Effector memory CD4-positive, alpha-beta T cell (primary cell): ENCODE measurements around the gene KPNA2.
A peak's percentile ranks its signal among the peaks of the same experiment; 100 is the strongest.
"Not testable (repeated sequence)": the region's sequence is repeated elsewhere in the genome, so short reads cannot be mapped to it uniquely, and the experiment has no call there.

Experiments used
- DNase-seq, 3 donors: peaks; one replicate each; pipeline ENCODE4 v3.0.0-alpha.2; 2020
- H3K27ac ChIP-seq: 2 replicates; pipeline ENCODE4 v1.7.0; 2013; ENCODE audit warnings: mild to moderate bottlenecking, low read length, moderate library complexity; ENCODE audit not compliant: insufficient read depth, poor library complexity, severe bottlenecking
- H3K27me3 ChIP-seq: replicated peaks from 2 replicates; pipeline ENCODE4 v1.7.0; 2013; ENCODE audit warnings: mild to moderate bottlenecking, low read length; ENCODE audit not compliant: insufficient read depth, control insufficient read depth, poor library complexity, severe bottlenecking
- H3K36me3 ChIP-seq: 2 replicates; pipeline ENCODE4 v1.7.0; 2013; ENCODE audit warnings: mild to moderate bottlenecking, low read length, moderate library complexity; ENCODE audit not compliant: control insufficient read depth, insufficient read depth
- H3K4me1 ChIP-seq: 2 replicates; pipeline ENCODE4 v1.7.0; 2013; ENCODE audit warnings: low read length, mild to moderate bottlenecking; ENCODE audit not compliant: control insufficient read depth, insufficient read depth, poor library complexity, severe bottlenecking
- H3K4me3 ChIP-seq: 2 replicates; pipeline ENCODE4 v1.7.0; 2013; ENCODE audit warnings: low read length, low read depth, mild to moderate bottlenecking; ENCODE audit not compliant: insufficient read depth, poor library complexity, severe bottlenecking
- H3K9me3 ChIP-seq: 2 replicates; pipeline ENCODE4 v1.7.0; 2013; ENCODE audit warnings: mild to moderate bottlenecking, low read length, moderate library complexity; ENCODE audit not compliant: control insufficient read depth

The KPNA2 gene

GRCh38 chr17:68019675-68020408 is 15.7 kb upstream of the KPNA2 start:
- no peaks in the 10 kb centered on the region for H3K9me3 ChIP-seq
- peak overlapping the region; percentile 65 for H3K4me3 ChIP-seq
- no peaks in the 10 kb centered on the region for H3K27me3 ChIP-seq
- DNase-seq, result peak; percentile 90 to 93 (median 91)
- peaks cover 8% of the 10 kb centered on the region for H3K4me1 ChIP-seq
- peak overlapping the region; percentile 58 for H3K27ac ChIP-seq
- no peaks in the 10 kb centered on the region for H3K36me3 ChIP-seq

GRCh38 chr17:68020409-68020756 is 15.2 kb upstream of the KPNA2 start:
- no peak for DNase-seq
- H3K9me3 ChIP-seq, result no peaks in the 10 kb centered on the region
- H3K27ac ChIP-seq, result peak overlapping the region; percentile 58
- no peaks in the 10 kb centered on the region for H3K27me3 ChIP-seq
- H3K36me3 ChIP-seq, result no peaks in the 10 kb centered on the region
- H3K4me1 ChIP-seq, result peaks cover 8% of the 10 kb centered on the region
- H3K4me3 ChIP-seq, result peak overlapping the region; percentile 65

DNA sequence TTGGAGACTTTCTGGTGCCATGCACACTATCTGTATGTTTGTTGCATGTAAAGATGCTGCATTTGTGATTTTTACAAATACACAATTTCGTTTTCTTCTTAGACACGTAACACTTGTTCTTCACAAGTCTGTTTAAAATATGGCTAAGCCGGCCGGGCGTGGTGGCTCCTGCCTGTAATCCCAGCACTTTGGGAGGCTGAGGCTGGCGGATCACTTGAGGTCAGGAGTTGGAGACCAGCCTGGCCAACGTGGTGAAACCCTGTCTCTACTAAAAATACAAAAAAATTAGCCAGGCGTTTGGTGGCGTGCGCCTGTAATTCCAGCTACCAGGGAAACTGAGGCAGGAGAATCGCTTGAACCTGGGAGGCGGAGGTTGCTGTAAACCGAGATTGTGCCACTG is 14.7 kb upstream of the KPNA2 start:
- not testable (repeated sequence) for H3K36me3 ChIP-seq, H3K27me3 ChIP-seq, H3K4me1 ChIP-seq, H3K9me3 ChIP-seq, DNase-seq, H3K4me3 ChIP-seq
- H3K27ac ChIP-seq, result peak overlapping the region; percentile 58

- no peak for DNase-seq
- Histone ChIP-seq H3K9me3 (no peaks in the 10 kb centered on the region), H3K27ac (no peak overlapping the region), H3K4me1 (peaks cover 8% of the 10 kb centered on the region), H3K36me3 (no peaks in the 10 kb centered on the region), H3K27me3 (no peaks in the 10 kb centered on the region), H3K4me3 (no peak overlapping the region)
Observed at GRCh38 chr17:68021963-68022362, 13.6 kb upstream of the KPNA2 start.

DNA sequence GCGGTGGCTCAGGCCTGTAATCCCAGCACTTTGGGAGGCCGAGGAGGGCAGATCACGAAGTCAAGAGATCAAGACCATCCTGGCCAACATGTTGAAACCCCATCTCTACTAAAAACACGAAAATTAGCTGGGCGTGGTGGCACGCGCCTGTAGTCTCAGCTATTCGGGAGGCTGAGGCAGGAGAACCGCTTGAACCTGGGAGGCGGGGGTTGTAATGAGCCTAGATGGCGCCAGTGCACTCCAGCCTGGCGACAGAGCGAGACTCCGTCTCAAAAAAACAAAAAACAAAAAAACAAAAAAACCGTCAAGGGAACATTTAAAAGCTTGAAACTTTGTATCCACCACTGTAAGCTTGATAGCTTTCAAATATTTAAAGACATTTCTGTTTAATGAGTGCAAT is 13.0 kb upstream of the KPNA2 start:
- not testable (repeated sequence) for H3K4me1 ChIP-seq, DNase-seq, H3K9me3 ChIP-seq, H3K36me3 ChIP-seq, H3K27me3 ChIP-seq, H3K4me3 ChIP-seq, H3K27ac ChIP-seq

DNA sequence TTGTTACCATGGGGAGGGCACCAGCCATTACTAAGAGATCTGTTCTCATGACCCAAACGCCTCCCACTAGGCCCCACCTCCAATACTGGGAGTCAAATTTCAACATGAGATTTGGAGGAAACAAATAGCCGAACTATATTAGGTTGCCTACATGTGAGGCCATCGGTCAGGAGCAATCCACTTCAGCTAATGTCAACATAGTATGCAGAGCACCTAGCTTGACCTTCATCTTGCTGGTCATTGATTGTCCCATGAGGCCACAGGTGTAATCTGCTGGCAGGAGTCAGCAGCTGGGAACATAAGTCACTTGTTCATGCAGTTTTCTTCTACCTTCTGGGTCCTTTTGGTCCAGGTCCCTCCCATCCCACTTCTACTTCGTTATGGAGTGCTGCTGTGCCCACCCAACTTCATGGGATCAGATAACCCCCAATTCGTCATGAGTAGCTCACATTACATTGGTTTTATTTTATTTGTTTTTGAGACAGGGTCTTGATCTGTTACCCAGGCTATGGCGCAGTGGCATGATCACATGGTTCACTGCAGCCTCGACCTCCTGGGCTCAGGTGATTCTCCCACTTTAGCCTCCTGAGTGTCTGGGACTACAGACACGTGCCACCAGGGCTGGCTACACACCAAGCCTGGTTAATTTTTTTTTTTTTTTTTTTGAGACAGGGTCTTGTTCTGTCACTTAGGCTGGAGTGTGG is 5.9 kb upstream of the KPNA2 start:
- no peaks in the 10 kb centered on the region for H3K4me1 ChIP-seq
- no peaks in the 10 kb centered on the region for H3K9me3 ChIP-seq
- DNase-seq, result no peak
- no peak overlapping the region for H3K4me3 ChIP-seq
- H3K27ac ChIP-seq, result no peak overlapping the region
- no peaks in the 10 kb centered on the region for H3K36me3 ChIP-seq
- no peaks in the 10 kb centered on the region for H3K27me3 ChIP-seq

- Histone ChIP-seq H3K4me3 (no peak overlapping the region), H3K36me3 (no peaks in the 10 kb centered on the region), H3K9me3 (no peaks in the 10 kb centered on the region), H3K27me3 (no peaks in the 10 kb centered on the region), H3K4me1 (peaks cover 8% of the 10 kb centered on the region), H3K27ac (no peak overlapping the region)
- no peak for DNase-seq
Observed at GRCh38 chr17:68033636-68034451, 1.7 kb upstream of the KPNA2 start.

- no peaks in the 10 kb centered on the region for H3K9me3 ChIP-seq
- H3K36me3 ChIP-seq, result no peaks in the 10 kb centered on the region
- H3K27me3 ChIP-seq, result no peaks in the 10 kb centered on the region
- no peak overlapping the region for H3K4me3 ChIP-seq
- DNase-seq, result no peak
- H3K4me1 ChIP-seq, result peaks cover 8% of the 10 kb centered on the region
- no peak overlapping the region for H3K27ac ChIP-seq
Observed at GRCh38 chr17:68034452-68034776, 1.1 kb upstream of the KPNA2 start.

DNA sequence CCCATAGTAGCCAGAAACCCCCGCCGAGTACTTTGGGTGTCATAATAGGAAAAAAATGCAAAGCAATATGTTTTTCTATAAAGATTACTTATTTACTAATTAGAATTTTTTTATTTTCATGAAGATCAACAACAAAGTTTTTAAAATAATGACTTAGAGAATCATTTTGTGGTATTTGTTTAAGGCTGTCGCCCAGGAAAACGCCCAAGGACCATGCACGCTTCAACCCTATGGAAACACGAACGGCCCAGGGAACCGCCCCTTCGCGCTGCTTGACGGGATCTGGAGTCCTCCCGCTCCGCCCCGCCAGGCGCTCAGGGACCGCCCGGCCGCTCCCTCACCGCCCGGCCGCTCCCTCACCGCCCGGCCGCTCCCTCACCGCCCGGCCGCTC is 408 bp upstream of the KPNA2 start:
- H3K36me3 ChIP-seq, result no peaks in the 10 kb centered on the region
- no peaks in the 10 kb centered on the region for H3K27me3 ChIP-seq
- no peaks in the 10 kb centered on the region for H3K9me3 ChIP-seq
- peaks cover 8% of the 10 kb centered on the region for H3K4me1 ChIP-seq
- no peak overlapping the region for H3K27ac ChIP-seq
- H3K4me3 ChIP-seq, result no peak overlapping the region
- DNase-seq, result peak in 1 of 3 donors; percentile 83
